K562 (cell line): Measurements from ENCODE around the gene BRD4. TPM values are rescaled to one million over a fixed set of nuclear protein-coding genes. Genes with fewer than 3 reads are reported as not detected.

Experiments used
- EP400 ChIP-seq: fragments of 450-650 bp; IDR thresholded peaks from 2 replicates; pipeline ENCODE4 v1.6.1; 2017; ENCODE audit warnings: antibody characterized with exemption, mild to moderate bottlenecking, moderate library complexity
- KDM2B ChIP-seq: fragments of 250-450 bp; sonication (Bioruptor Pico); IDR thresholded peaks from 2 replicates; pipeline ENCODE4 v1.8.0; 2021; ENCODE audit warnings: mild to moderate bottlenecking, moderate library complexity
- KLF1 ChIP-seq: fragments of 450-650 bp; IDR thresholded peaks from 2 replicates; pipeline ENCODE4 v1.6.1; 2016; ENCODE audit warnings: missing genetic modification characterization, missing compliant biosample characterization
- NEUROD1 ChIP-seq: fragments of 150-350 bp; IDR thresholded peaks from 2 replicates; pipeline ENCODE4 v1.6.1; 2014; ENCODE audit warnings: borderline replicate concordance, low read length, low read depth; ENCODE audit not compliant: partially characterized antibody
- NR4A1 ChIP-seq, 2 experiments: fragments of 250-450 bp in 1 of 2; fragments of 450-650 bp in 1 of 2; sonication (Bioruptor Pico) in 1 of 2; IDR thresholded peaks; 2 replicates each; pipeline versions ENCODE4 v1.4.0 to v1.6.1; 2016 to 2020; ENCODE audit warnings: mild to moderate bottlenecking in 2 of 2, missing compliant biosample characterization in 1 of 2, missing genetic modification characterization in 1 of 2, moderate library complexity in 1 of 2
- PCBP2 ChIP-seq: fragments of 200-400 bp; formaldehyde crosslinking; IDR thresholded peaks from 2 replicates; pipeline ENCODE4 v1.6.1; 2018; ENCODE audit warnings: low read length, low read depth, mild to moderate bottlenecking, moderate library complexity; ENCODE audit not compliant: poor library complexity, severe bottlenecking
- PURB ChIP-seq: sonication (generic); formaldehyde crosslinking; IDR thresholded peaks from 2 replicates; pipeline ENCODE4 v1.9.0; 2021; ENCODE audit warnings: low read depth, mild to moderate bottlenecking, missing genetic modification reagents
- RBM39 ChIP-seq: fragments of 200-400 bp; formaldehyde crosslinking; optimal IDR thresholded peaks from 2 replicates; pipeline ENCODE3; 2018; ENCODE audit warnings: low read depth, low read length
- TRIM28 ChIP-seq: fragments of 450-650 bp; IDR thresholded peaks from 2 replicates; pipeline ENCODE4 v1.6.1; 2017
- ZNF274 ChIP-seq: IDR thresholded peaks from 2 replicates; pipeline ENCODE4 v1.6.1; 2011; ENCODE audit warnings: low read depth, mild to moderate bottlenecking, low read length, moderate library complexity, borderline replicate concordance
- ZNF282 ChIP-seq: sonication (generic); formaldehyde crosslinking; IDR thresholded peaks from 2 replicates; pipeline ENCODE4 v1.8.1; 2023; ENCODE audit warnings: missing genetic modification reagents
- ZNF639 ChIP-seq, 2 experiments: fragments of 200-800 bp in 1 of 2; sonication (Bioruptor generic) in 1 of 2; sonication (generic) in 1 of 2; formaldehyde crosslinking in 1 of 2; IDR thresholded peaks in 1 of 2; conservative IDR thresholded peaks in 1 of 2; 2 replicates each; pipeline versions ENCODE4 v1.5.0 to v1.6.1; 2016 to 2020; ENCODE audit warnings: missing compliant biosample characterization in 1 of 2, missing genetic modification characterization in 1 of 2, missing genetic modification reagents in 1 of 2
- ZZZ3 ChIP-seq: fragments of 450-650 bp; IDR thresholded peaks from 2 replicates; pipeline ENCODE4 v1.6.1; 2016; ENCODE audit warnings: antibody characterized with exemption, mild to moderate bottlenecking, moderate library complexity
- polyA plus RNA-seq, 8 experiments: library from polyadenylated mRNA; depleted of rRNA in 4 of 8; stranded (reverse) in 5 of 8; unstranded in 3 of 8; fragments of >200 nt; fragmentation: Nextera tagmentation in 2 of 8; fragmentation: Illumina TruSeq in 1 of 8; extraction: Ambion mirVana in 2 of 8; extraction: Trizol in 1 of 8; gene quantifications; 2 replicates each; pipeline versions ENCODE4 v1.2.1 to v1.2.3, GENCODE V29; 2011 to 2014; ENCODE audit warnings: inconsistent platforms in 1 of 8, missing spikeins in 1 of 8
- total RNA-seq, 7 experiments: library from RNA; depleted of rRNA in 6 of 7; stranded (reverse); fragments of >200 nt in 6 of 7; fragmentation: Illumina TruSeq in 2 of 7; extraction: Trizol in 2 of 7; gene quantifications; 2 replicates each; pipeline versions ENCODE4 v1.2.1 to v1.2.3, GENCODE V29; 2011 to 2021; ENCODE audit warnings: low replicate concordance in 1 of 7
- TF ChIP-seq, protein P1 (sequence below): IDR thresholded peaks from 3 replicates; pipeline ENCODE4 v1.6.1; 2011; ENCODE audit warnings: borderline replicate concordance, mild to moderate bottlenecking; ENCODE audit not compliant: insufficient read length, insufficient read depth
- TF ChIP-seq, protein P2 (sequence below): fragments of 450-650 bp; formaldehyde crosslinking; IDR thresholded peaks from 2 replicates; pipeline ENCODE4 v1.4.0; 2022; ENCODE audit warnings: mild to moderate bottlenecking, moderate library complexity
- TF ChIP-seq, protein P3 (sequence below): fragments of 250-450 bp; sonication (Bioruptor Pico); IDR thresholded peaks from 2 replicates; pipeline ENCODE4 v1.5.0; 2021; ENCODE audit warnings: mild to moderate bottlenecking, borderline replicate concordance
- TF ChIP-seq, protein P4 (sequence below): fragments of 150-350 bp; conservative IDR thresholded peaks from 2 replicates; pipeline ENCODE4 v1.6.1; 2014; ENCODE audit warnings: low read length

Gene BRD4
- total and polyA plus RNA-seq, 9 of the 15 experiments (the other 6 are each of a cell fraction or from before 2014, with no cell fraction given): 1.8 to 105 (median 15.6) TPM

- TF ChIP-seq NEUROD1 (no peak), PCBP2 (no peak), ZZZ3 (no peak), KLF1 (no peak), ZNF274 (no peak), ZNF282 (CRISPR knock-in tag) (no peak), RBM39 (no peak), NR4A1 (CRISPR knock-in tag; IDR thresholded peaks at IDR 0.05) (no peak), NR4A1 (tag; IDR thresholded peaks at IDR 0.05) (no peak), TRIM28 (no peak), ZNF639 (CRISPR knock-in tag; conservative IDR thresholded peaks at IDR 0.05 in 1 of 2, IDR thresholded peaks at IDR 0.05 in 1 of 2) (0 out of 4 replicates have a peak, but pooled peaks of 1 of the 2 experiments have one; percentile 58), KDM2B (no peak), EP400 (peak; percentile 13; the same call in 1 of the 2 replicates), PURB (CRISPR knock-in tag) (no peak)
- TF ChIP-seq, protein P1, sequence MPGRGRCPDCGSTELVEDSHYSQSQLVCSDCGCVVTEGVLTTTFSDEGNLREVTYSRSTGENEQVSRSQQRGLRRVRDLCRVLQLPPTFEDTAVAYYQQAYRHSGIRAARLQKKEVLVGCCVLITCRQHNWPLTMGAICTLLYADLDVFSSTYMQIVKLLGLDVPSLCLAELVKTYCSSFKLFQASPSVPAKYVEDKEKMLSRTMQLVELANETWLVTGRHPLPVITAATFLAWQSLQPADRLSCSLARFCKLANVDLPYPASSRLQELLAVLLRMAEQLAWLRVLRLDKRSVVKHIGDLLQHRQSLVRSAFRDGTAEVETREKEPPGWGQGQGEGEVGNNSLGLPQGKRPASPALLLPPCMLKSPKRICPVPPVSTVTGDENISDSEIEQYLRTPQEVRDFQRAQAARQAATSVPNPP: no peak
- TF ChIP-seq, protein P2, sequence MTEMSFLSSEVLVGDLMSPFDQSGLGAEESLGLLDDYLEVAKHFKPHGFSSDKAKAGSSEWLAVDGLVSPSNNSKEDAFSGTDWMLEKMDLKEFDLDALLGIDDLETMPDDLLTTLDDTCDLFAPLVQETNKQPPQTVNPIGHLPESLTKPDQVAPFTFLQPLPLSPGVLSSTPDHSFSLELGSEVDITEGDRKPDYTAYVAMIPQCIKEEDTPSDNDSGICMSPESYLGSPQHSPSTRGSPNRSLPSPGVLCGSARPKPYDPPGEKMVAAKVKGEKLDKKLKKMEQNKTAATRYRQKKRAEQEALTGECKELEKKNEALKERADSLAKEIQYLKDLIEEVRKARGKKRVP (CRISPR knock-in tag): no peak
- TF ChIP-seq, protein P3, sequence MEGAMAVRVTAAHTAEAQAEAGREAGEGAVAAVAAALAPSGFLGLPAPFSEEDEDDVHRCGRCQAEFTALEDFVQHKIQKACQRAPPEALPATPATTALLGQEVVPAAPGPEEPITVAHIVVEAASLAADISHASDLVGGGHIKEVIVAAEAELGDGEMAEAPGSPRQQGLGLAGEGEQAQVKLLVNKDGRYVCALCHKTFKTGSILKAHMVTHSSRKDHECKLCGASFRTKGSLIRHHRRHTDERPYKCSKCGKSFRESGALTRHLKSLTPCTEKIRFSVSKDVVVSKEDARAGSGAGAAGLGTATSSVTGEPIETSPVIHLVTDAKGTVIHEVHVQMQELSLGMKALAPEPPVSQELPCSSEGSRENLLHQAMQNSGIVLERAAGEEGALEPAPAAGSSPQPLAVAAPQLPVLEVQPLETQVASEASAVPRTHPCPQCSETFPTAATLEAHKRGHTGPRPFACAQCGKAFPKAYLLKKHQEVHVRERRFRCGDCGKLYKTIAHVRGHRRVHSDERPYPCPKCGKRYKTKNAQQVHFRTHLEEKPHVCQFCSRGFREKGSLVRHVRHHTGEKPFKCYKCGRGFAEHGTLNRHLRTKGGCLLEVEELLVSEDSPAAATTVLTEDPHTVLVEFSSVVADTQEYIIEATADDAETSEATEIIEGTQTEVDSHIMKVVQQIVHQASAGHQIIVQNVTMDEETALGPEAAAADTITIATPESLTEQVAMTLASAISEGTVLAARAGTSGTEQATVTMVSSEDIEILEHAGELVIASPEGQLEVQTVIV (CRISPR knock-in tag): no peak
- TF ChIP-seq, protein P4, sequence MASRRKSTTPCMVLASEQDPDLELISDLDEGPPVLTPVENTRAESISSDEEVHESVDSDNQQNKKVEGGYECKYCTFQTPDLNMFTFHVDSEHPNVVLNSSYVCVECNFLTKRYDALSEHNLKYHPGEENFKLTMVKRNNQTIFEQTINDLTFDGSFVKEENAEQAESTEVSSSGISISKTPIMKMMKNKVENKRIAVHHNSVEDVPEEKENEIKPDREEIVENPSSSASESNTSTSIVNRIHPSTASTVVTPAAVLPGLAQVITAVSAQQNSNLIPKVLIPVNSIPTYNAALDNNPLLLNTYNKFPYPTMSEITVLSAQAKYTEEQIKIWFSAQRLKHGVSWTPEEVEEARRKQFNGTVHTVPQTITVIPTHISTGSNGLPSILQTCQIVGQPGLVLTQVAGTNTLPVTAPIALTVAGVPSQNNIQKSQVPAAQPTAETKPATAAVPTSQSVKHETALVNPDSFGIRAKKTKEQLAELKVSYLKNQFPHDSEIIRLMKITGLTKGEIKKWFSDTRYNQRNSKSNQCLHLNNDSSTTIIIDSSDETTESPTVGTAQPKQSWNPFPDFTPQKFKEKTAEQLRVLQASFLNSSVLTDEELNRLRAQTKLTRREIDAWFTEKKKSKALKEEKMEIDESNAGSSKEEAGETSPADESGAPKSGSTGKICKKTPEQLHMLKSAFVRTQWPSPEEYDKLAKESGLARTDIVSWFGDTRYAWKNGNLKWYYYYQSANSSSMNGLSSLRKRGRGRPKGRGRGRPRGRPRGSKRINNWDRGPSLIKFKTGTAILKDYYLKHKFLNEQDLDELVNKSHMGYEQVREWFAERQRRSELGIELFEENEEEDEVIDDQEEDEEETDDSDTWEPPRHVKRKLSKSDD: no peak
These were observed at the start of gene BRD4 (continued) for GRCh38 chr19:15332311-15332996.
